Measurements from ENCODE around the gene TRHDE.

- no peak for TF ChIP-seq RCOR1 (IDR thresholded peaks at IDR 0.05; ENCODE audit: low read depth, low read length)
- no peak for TF ChIP-seq RAD21 (conservative IDR thresholded peaks at IDR 0.05 in 1 of 2, IDR thresholded peaks at IDR 0.05 in 1 of 2)
- no peak for TF ChIP-seq CTCF (IDR thresholded peaks at IDR 0.05)
Observed at GRCh38 chr12:72366255-72366654, 94.1 kb downstream of the TRHDE start.

Data from A549 (cell line).